HG03521 (cell line): ENCODE measurements around the gene CARS2.
"Not testable (repeated sequence)": the region's sequence is repeated elsewhere in the genome, so short reads cannot be mapped to it uniquely, and the experiment has no call there.

Experiments
- ATAC-seq: cut with Tn5 transposase; IDR thresholded peaks from one replicate; pipeline ENCODE4 v1.9.1; 2021; ENCODE audit warnings: mild to moderate bottlenecking, moderate library complexity; ENCODE audit not compliant: unreplicated experiment

The CARS2 gene, protein sequence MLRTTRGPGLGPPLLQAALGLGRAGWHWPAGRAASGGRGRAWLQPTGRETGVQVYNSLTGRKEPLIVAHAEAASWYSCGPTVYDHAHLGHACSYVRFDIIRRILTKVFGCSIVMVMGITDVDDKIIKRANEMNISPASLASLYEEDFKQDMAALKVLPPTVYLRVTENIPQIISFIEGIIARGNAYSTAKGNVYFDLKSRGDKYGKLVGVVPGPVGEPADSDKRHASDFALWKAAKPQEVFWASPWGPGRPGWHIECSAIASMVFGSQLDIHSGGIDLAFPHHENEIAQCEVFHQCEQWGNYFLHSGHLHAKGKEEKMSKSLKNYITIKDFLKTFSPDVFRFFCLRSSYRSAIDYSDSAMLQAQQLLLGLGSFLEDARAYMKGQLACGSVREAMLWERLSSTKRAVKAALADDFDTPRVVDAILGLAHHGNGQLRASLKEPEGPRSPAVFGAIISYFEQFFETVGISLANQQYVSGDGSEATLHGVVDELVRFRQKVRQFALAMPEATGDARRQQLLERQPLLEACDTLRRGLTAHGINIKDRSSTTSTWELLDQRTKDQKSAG

DNA sequence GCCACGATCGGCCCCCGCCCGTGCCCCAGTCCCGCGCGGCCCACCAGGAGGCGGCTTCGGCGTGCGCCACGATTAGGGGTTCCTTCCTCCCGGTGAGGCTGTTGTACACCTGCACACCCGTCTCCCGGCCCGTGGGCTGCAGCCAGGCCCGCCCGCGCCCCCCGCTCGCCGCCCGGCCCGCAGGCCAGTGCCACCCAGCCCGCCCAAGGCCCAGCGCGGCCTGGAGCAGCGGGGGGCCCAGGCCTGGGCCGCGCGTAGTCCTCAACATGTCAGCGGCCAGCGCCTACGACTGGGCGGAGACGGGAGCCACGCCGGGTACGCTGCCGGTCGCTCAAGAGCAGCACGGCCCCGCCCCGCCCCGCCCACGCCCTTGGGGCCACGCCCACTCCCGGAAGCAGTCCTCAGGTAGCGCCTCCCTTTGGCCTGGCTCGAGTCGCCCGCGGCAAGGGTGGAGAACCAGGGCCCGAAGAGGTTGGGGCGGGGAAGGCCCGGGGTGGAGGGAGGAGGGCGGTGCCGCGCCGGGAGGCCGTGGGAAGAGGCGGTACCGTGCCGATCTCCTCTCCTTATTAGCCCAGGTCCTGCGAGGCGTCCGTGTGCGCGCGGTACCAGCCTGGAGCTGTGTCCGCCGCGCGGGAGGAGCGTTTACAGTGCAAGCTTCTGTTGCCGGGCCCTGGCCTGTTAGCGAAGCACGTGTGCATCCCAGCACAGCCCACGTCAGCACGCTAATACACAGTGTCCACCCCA, at the start of gene CARS2:
CARS2 (minus strand) TSS at position 291 of the 744 bp plus-strand sequence; CDS start at position 268, 23 bp downstream.
- ATAC-seq, result peak; percentile 89

DNA sequence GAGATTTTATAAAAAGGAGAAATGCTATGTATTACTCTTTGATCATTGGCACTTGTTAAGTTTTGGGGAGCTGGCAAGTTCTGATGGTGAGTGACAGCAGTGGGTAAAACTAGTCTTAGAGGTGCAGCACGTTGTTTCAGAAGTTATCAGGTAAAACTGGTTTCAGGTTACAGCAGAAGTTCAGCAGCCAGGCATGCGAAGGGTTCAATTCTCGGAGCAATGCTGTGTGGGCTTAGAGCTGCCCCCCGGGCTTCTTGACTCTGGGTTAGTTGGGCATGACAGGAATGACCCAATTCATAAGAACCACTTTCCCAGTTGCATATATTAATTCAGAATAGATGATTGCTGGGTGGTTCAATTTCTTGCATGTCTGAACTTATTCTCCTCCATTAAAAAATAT, 42.4 kb upstream of the CARS2 start:
- no peak for ATAC-seq

DNA sequence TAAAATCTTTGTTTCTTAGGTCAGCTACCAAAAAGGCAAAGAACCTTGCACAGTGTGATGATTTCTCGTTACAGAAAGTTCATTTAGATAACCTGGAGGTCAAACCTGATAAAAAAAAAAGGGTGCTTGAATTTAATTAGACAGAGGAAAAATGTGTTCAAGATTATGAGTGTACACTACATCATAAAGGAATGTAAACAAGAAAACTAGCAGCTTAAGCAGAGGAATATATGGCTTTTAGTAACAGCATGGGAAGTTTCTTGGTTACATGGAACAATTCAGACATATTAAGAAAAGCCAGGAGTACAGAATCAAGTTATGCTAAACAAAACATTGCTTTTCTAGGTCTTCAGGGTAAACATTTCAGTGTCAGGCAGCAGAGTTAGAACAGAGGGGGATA, 40.5 kb upstream of the CARS2 start:
- ATAC-seq, result no peak

DNA sequence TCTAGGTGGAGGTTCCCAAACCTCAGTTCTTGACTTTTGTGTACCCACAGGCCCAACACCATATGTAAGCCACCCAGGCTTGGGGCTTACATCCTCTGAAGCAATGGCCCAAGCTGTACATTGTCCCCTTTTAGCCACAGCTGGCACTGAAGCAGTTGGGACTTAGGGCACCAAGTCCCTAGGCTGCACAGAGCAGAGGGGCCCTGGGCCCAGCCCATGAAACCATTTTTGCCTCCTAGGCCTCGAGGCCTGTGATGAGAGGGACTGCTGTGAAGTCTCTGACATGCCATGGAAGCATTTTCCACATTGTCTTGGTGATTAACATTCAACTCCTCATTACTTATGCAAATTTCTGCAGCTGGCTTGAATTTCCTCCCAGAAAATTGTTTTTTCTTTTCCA, 37.8 kb upstream of the CARS2 start:
- ATAC-seq, result no peak

DNA sequence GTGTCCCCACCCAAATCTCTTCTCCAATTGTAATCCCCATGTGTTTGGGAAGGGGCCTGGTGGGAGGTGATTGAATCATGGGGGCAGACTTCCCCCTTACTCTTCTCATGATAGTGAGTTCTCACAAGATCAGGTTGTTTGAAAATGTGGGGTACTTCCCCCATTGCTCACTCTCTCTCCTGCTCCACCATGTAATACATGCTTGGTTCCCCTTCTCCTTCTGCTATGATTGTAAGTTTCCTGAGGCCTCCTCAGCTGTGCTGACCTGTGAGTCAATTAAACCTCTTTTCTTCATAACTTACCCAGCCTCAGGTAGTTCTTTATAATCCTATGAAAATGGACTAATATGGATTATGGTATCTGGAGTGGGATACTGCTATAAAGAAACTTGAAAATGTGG, 31.6 kb upstream of the CARS2 start:
- ATAC-seq, result no peak

DNA sequence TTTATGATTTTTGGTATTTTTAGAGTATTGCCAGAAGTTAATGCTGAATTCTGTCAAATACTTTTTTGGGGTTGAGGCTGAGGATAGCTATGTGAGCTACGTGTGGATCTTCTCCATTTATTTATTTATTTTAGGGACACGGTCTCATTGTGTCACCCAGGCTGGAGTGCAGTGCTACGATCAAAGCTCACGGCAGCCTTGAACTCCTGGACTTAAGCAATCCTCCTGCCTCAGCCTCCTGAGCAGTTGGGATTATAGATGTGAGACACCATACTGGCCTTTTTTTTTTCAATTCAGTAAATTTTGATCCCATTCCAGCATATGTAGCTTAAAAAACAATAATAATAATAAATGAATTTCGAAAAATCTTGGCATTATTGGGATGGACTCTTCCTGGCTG, 28.6 kb upstream of the CARS2 start:
- no peak for ATAC-seq

DNA sequence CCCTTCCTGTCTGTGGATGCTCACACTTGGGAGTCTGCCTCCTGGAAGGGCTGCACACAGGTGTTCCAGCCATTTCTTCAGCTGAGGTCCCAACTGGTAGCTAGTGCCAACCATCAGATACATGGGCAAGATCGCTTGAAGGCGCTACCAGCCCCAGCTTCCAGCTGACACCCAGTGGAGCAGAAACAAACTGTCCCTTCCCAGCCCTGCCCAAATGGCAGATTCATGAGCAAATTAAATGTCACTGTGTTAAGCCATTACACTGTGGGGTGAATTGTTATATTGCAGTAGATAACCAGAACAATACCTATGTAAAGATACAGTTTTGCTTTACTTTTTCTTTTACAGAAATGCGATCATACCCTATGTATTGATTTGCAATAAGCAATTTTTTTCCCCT, 25.2 kb upstream of the CARS2 start:
- no peak for ATAC-seq

DNA sequence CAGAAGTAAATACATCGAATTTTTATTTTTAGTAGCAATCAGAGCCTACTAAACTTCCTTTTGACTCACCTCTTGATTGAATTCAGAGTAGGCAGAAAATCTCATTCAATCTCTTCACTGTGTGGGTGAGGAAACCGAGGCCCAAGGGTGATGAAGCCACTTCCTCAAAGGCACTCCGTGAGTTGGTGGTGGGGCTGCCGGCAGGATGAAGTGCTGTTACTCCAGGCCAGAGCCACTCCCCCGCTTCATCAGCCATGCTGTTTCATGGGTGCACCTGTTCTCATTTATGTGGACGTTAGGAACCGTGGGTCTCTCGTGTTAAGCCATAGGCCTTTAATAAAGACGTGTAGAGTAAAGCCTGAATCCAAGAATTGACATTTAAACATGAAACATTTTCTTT, 20.8 kb upstream of the CARS2 start:
- no peak for ATAC-seq

DNA sequence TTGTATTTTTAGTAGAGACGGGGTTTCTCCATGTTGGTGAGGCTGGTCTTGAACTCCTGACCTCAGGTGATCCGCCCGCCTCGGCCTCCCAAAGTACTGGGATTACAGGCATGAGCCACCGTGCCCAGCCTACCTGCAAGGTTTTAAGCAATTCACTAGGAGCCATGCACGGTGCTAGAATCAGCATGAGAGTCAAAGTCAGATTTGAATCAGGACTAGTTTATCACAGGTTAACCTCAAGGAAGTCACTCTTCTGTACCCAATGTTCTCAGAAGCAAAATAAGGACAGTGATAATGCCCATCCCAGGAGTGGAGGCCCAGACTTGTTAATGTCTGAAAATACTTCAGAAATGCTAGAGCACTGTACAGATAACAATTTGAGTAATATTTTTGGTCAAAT, 20.2 kb upstream of the CARS2 start:
- not testable (repeated sequence) for ATAC-seq

DNA sequence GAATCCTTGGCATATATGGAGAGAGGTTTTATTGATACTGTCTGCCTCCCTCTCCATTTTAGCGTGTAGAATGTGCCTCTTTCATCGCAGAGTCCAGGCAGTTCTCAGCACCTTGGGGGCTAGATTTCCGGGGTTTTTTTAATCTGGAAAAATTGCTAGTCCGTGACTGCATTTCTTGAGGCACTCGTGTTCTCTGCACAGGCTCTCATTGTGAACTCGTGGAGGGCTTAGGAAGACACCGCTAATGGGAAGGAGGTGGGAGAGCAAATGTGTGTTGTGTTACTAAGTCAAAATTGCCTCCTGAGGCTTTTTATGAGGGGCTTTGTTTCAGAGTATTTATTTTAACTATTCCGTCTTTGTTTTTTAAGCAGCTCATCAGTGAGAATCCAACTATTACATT, 17.7 kb upstream of the CARS2 start:
- no peak for ATAC-seq

DNA sequence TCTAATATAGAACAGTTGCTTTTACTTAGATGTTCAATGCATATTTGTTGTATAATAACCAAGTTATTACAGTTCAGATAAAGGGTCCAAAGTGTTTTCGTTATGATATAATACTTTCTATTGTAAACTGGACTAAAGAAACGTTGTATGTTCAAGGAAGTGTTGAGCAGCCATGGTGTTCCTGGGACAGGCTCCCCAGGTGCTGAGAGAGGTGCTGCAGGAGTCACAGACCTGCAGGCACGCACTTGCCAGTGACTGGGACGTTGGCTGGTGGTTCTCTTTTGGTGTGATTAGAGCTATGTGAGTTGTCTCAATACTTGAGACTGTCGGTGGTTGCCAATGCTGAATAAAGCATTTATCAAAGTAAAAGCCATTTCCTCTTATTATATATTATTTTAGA, 17.1 kb upstream of the CARS2 start:
- ATAC-seq, result no peak

DNA sequence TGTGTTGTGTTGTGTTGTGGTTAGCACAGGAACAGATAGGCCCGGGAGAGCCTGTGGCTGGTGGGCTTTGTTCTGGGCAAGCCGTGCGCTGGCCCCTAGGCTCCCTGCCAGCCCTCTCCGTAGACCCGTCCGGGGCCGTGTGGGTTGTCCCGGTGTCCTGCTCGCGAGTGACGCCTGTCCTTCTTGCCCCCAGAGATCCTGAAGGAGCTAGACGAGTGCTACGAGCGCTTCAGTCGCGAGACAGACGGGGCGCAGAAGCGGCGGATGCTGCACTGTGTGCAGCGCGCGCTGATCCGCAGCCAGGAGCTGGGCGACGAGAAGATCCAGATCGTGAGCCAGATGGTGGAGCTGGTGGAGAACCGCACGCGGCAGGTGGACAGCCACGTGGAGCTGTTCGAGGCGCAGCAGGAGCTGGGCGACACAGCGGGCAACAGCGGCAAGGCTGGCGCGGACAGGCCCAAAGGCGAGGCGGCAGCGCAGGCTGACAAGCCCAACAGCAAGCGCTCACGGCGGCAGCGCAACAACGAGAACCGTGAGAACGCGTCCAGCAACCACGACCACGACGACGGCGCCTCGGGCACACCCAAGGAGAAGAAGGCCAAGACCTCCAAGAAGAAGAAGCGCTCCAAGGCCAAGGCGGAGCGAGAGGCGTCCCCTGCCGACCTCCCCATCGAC, 13.3 kb upstream of the CARS2 start:
- ATAC-seq, result no peak

DNA sequence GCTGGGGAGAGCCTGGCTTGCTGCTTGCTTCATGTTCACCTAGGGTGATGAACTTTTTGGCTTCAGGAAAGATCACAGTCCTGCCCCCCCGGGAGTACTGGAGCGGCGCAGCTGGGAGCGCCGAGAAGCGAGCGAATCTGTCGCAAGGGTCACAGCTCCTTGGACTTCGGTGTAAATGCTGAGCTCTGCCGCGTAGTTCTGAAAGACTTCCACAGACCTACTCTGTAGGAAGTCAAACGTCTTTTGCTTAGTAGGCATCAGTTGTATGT, 10.3 kb upstream of the CARS2 start:
- no peak for ATAC-seq

DNA sequence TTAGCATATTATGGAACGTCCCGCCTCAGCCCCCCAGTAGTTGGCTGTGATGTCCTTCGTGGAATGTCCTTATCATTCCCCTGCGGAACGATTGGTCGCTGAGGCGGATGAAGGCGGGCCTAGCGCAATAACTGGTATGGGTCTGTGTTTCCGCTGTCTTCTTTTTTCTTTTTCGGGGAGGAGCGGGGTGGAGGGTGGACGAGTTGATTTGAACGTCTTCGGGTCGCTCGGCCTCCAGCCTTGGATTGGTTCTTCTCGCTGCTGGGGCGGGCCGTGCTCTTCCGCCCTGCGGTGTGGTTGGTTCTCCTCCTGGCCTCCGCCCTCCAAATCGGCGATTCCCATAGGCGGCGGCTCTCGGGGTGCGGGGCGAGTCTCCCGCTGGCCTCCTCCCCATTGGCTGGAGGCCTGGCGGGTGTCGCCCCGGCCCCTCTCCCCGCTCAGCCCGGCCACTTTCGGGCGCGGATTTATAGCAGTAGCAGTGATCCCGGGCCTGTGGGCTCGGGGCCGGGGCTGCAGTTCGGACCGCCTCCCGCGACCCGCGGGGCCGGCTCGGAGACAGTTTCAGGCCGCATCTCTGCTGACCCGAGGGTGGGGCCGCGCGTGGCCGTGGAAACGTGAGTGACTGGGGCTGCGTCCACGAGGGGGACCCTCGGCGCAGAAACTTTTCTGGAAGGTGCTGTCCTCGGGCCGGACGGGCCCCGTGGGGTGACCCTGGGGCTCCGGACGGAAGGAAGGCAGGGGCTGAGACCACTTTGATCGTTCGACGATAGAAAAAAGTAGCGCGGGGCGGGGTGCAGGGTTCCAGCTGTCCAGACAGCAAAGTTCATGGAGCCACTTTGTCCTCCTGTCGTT, 9.7 kb upstream of the CARS2 start:
- peak; percentile 49 for ATAC-seq

DNA sequence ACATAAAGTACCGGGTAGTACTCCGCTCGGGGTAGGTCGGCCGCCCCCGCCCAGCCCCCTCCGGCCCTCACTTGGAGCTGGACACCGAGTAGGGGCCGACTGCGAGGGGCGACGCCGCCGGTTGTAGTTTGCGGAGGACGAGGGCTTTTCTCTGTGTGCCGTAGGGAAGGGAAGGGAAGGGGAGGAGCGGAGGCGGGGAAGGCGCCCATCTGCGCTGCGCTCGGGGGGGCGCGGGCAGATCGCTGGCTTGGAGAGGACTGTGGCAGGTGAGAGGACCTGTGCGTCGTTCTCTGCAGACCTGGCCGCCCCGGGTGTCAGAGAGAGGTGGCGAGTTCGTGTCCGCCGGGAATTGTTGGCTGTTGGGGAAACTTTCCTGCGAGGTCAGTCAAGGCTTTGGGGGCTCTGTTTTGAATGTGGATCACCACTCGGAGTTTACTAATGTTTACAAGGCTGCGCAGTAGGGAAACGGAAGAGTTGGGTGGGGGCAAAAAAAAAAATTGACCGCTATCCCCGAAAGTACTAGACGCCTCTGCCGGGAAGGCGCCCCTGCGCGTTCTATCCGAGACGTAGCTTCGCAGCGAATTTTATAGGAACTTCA, 9.0 kb upstream of the CARS2 start:
- ATAC-seq, result no peak

DNA sequence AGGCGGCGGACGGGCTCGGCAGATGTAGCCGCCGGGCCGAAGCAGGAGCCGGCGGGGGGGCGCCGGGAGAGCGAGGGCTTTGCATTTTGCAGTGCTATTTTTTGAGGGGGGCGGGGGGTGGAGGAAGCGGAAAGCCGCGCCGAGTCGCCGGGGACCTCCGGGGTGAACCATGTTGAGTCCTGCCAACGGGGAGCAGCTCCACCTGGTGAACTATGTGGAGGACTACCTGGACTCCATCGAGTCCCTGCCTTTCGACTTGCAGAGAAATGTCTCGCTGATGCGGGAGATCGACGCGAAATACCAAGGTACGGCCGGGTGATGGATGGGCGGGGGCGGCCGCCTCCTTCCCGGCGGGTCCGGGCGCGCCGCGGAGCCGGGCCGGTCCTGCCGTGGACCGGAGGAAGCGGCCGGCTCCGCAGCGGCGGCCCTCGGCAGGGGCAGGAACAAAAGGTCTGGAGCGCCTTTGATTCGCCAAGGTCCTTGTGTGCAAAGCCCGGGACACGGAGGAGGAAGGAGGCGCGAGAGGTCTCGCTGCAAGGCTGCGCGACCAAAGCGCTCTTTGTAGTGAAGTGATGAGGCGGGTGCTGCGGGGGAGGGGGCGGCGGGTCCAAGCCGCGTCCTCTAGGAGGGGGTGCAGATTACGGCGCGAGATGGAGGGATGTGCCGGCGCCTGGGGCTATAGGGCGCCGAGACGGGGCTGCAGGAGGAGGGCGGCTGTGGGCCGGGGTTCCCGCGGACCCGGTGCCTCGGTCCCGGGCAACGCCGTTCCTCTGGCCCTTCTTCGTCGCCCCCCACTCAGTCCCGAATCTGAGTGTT, 8.3 kb upstream of the CARS2 start:
- ATAC-seq, result no peak

DNA sequence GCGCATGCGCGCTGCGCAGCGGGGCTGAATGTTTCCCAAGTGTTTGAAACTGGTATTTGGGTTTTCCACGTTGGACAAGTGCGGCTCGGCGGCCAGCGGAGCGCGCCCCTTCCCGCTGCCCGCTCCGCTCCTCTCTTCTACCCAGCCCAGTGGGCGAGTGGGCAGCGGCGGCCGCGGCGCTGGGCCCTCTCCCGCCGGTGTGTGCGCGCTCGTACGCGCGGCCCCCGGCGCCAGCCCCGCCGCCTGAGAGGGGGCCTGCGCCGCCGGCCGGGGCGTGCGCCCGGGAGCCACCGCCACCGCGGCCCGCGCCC, 7.7 kb upstream of the CARS2 start, which contains the start of gene ING1:
ING1 (plus strand) TSS at position 59 of the 311 bp plus-strand sequence. CDS start 450 bp downstream, outside the sequence.
- no peak for ATAC-seq

DNA sequence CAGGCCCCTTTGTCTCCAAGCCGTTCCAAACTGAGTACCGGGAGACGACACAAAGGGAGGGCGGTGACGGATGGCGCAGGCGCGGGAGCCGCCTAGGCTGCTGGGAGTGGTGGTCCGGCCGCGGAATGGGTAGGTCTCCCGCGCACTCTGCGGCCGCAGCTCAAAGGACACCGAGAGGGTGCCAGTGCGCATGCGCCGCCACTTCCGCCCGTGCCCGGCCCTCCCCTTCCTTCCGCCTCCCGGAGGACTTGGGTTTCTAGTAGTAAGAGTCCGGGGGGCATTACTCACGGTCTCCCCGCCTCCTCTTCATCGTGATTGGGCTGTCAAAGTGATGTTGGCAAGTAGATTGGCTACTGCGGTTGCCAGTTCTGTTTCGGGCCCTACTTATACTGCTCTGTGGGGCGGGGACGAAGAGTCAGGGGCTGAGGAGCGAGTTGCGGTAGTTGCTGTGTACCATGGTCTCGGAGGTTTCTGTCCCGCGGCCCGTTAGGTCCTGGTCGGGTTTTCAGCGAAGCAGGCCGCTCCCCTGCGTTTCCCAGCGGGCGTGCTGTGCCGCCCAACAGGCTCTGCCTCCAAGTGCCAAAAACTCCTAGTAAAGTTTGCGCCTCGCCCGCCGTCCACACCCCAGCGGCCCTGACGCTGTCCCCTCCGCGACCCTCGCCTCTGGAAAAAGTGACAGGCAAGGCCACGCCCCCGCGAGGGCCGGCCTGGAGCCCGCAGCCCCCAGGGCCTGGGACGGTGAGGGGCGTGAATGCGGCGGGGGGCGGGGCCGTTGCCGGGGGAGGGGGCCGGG, 7.1 kb upstream of the CARS2 start:
- ATAC-seq, result peak; percentile 42
